ENCODE results near the gene COL1A1.

COL1A1 gene

GRCh38 chr17:50201276-50201854 lies at the start of gene COL1A1:
COL1A1 (minus strand) TSS chr17:50201631; CDS start chr17:50201513, 118 bp downstream.
- DNase-seq: no peak

GRCh38 chr17:50248255-50248654 lies 46.8 kb upstream of the COL1A1 start:
- DNase-seq: no peak

DNA sequence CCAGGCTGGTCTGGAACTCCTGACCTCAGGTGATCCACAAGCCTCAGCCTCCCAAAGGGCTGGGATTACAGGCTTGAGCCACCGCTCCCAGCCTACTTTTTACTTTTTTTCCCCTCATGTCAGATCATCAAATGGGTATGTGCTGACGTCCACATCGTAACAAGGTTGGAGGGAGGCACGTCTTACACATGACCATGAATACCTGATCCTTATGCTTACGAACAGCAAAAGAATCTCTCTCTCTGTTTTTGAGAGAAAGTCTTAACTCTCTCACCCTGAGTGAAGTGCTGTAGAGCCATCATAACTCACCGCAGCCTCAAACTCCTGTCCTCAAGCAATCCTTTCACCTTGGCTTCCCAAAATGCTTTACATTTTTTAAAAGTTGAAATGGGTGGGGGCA lies 43.3 kb upstream of the COL1A1 start:
- no peak for DNase-seq

DNA sequence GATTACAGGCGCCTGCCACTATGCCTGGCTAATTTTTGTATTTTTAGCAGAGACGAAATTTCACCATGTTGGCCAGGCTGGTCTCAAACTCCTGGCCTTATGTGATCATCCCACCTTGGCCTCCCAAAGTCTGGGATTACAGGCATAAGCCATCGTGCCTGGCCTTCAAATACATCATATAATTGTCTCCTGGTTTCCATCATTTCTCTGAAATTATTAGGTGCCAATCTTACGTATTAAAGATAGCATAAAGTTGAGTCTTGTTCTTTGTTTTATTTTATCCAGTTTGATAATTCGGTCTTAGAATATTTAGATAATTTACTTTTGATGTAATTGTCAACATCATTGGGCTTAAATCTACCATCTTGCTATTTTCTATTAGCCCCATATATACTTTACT lies 40.0 kb upstream of the COL1A1 start:
- no peak for DNase-seq

- no peak for DNase-seq
Observed at GRCh38 chr17:50240851-50241250, 39.4 kb upstream of the COL1A1 start.

- no peak for DNase-seq
Observed at GRCh38 chr17:50239937-50240336, 38.5 kb upstream of the COL1A1 start.

DNA sequence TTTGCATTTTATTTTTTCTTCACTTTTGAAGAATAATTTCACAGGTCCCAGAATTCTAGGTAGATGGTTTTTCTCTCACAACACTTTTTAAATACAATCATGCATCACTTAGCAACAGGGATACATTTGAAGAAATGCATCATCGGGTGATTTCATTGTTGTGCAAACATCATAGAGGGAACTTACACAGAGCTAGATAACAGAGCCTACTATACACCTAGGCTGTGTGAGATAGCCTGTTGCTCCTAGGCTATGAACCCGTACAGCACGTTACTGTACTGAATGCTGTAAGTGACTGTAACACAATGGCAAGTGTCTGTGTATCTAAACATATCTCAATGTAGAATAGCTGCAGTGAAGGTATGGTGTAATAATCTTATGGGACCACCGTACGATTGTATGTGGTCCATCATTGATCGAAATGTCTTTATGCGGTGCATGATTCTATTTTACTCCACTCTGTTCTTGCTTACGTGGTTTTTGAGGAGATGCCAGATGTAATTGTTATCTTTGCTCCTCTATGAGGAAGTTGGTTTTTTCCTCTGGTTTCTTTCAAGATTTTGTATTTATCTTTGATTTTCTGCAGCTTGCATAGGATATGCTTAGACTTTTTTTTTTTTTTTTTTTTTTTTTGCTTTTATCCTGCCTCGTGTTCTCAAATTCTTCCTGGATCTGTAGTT lies 37.3 kb upstream of the COL1A1 start:
- DNase-seq: no peak

- DNase-seq: no peak
Observed at GRCh38 chr17:50237901-50238300, 36.5 kb upstream of the COL1A1 start.

- DNase-seq: no peak
Observed at GRCh38 chr17:50234581-50234980, 33.1 kb upstream of the COL1A1 start.

- DNase-seq: no peak
Observed at GRCh38 chr17:50225701-50226240, 24.3 kb upstream of the COL1A1 start.

DNA sequence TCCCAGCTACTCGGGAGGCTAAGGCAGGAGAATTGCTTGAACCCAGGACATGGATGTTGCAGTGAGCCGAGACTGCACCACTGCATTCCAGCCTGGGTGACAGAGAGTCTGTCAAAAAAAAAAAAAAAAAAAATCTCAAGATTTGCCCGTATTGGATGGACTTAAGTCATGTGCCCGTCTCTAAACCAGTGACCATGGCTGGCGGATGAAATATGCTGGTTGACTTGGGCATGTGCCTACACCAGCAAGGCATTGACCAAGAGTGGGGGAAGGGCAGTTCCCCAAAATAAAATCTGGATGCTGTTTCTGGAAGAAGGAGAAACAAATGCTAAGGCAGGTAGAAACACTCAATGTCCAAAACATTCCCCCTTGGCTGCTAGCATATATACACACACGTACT lies 21.5 kb upstream of the COL1A1 start:
- DNase-seq: no peak

DNA sequence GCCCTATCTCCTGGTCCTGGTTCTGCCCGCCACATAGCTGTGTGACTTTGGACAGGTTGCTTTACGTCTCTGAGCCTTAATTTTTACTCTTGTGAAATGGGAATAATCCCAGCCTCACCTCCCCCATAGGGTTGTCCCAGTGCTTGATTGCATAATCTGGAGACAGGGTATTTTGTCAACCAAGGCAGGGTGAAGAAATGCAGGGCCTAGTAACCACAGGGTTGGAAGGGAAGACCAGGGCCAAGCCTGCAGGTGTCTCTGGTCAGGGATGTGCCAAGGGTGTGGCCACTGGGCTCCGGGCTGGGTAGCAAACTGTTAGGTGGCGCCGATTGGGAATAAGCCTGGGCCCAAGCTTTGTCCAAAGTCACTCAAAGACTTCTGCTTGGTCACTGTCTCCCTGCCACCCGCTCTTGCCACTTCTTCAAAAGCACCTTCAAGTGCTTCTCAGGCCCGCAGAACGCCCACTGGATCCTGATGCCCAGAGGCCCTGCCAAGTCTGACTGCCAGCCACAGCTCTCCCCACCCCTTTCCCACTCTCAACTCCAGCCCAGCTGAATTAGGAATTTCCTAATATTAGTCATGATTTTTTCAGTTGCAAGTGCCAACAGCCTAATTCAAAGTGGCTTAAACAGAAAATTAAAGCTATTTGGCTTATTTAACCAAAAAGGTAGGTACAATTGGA lies 20.6 kb upstream of the COL1A1 start:
- no peak for DNase-seq

DNA sequence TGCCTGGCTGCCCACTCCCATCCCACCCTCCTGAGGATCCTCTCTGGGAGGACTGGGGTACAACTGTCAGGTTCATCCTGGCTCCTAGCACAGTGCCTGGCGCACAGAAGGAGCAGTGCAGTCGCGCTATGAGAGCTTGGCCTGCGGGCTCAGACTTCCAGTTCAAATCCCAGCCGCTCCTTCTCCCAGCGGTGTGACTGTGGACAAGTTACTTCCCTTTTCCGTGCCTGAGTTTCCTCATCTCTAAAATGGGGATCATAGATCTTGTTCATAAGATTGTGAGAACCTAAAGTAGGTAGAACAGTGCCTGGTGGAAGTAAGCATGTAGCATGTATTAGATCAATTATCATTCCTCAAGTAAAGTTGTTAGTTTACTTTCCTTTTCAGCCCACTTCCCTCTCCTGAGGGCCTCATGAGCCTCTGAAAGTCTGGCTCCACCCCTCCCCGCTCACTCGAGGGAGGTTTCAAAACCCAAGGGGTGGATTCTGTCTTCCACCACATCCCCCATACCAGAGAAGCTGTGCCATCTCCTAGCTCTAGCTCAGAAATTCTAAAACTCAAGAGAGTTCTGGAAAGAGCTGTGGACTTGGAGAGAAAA lies 19.9 kb upstream of the COL1A1 start:
- DNase-seq: no peak

DNA sequence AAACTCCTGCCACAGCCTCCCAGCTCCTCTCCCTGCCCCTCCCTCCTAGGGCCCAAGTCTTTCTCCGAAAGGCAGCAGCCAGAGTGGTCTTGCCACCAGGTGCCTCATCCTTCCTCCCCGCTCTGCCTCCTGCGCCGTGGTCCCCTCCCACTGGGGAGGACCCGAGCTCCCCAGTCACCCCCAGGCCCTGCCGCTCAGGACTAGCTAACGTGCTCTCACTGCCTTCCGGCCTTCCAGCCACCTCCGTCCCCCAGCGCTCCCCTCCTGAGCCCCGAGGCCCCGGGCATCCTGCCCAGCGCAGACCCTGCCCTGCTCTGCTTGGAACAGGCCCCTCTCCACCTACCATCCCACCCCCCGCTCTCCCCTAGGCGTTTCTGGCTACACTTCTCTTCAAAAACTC lies 19.4 kb upstream of the COL1A1 start:
- DNase-seq: no peak

GRCh38 chr17:50219939-50220465 lies 18.6 kb upstream of the COL1A1 start:
- DNase-seq: no peak

GRCh38 chr17:50219342-50219741 lies 17.9 kb upstream of the COL1A1 start:
- no peak for DNase-seq

DNA sequence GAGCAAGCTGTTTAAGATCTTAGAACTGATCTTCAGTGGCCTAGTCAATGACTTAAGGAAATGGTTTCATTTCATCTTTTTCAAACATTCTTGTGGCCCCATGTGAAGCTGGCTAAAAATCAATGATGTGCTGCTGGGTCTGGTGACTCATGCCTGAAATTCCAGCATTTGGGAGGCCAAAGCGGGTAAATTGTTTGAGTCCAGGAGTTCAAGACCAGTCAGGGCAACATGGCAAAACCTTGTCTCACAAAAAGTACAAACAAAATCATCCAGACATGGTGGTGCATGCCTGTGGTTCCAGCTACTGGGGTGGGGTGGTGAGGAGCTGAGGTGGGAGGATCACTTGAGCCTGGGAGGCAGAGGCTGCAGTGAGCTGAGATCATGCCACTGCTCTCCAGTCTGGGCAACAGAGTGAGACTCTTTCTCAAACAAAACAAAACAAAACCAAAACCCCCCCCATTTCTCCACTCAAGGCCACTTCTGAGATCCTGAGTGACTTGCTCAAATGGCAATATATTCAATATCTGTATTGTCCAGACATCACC lies 17.4 kb upstream of the COL1A1 start:
- DNase-seq: no peak

- no peak for DNase-seq
Observed at GRCh38 chr17:50218071-50218759, 16.8 kb upstream of the COL1A1 start.

DNA sequence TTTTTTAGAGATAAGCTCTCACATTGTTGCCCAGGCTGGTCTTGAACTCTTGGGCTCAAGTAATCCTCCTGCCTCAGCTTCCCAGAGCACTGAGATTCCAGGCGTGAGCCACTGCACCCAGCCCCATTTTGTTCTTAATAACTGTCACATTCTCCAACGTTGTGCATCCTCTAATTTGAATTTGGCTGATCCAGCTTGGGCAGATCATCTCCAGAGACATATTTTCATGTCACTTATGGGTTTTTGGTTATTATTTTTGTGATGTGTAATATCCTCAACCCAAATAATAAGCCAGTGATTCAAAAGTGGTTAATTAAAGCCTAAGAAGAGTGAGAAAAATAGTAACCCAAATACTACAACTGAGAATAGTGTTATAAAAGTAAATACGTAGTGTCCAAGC lies 16.2 kb upstream of the COL1A1 start:
- DNase-seq: no peak

GRCh38 chr17:50214976-50215760 lies 13.7 kb upstream of the COL1A1 start:
- DNase-seq: no peak

Data from activated CD4-positive, alpha-beta T cell treated with anti-CD3 and anti-CD28 coated beads, Interleukin-2, amount 50 U/mL, for 48 hours (primary cell).